Stimulated activated CD8-positive, alpha-beta memory T cell treated with anti-CD3 and anti-CD28 coated beads, Interleukin-15, amount 100 ng/mL, for 24 hours (primary cell): ENCODE measurements around the gene ESPL1.
"Not testable (repeated sequence)": the region's sequence is repeated elsewhere in the genome, so short reads cannot be mapped to it uniquely, and the experiment has no call there.

Source experiments
- DNase-seq: peaks from one replicate; pipeline ENCODE4 v3.0.0-alpha.2; 2020; ENCODE audit warnings: low read depth

ESPL1 gene

GRCh38 chr12:53299101-53299453 lies 31.0 kb downstream of the ESPL1 start:
- DNase-seq, result no peak

DNA sequence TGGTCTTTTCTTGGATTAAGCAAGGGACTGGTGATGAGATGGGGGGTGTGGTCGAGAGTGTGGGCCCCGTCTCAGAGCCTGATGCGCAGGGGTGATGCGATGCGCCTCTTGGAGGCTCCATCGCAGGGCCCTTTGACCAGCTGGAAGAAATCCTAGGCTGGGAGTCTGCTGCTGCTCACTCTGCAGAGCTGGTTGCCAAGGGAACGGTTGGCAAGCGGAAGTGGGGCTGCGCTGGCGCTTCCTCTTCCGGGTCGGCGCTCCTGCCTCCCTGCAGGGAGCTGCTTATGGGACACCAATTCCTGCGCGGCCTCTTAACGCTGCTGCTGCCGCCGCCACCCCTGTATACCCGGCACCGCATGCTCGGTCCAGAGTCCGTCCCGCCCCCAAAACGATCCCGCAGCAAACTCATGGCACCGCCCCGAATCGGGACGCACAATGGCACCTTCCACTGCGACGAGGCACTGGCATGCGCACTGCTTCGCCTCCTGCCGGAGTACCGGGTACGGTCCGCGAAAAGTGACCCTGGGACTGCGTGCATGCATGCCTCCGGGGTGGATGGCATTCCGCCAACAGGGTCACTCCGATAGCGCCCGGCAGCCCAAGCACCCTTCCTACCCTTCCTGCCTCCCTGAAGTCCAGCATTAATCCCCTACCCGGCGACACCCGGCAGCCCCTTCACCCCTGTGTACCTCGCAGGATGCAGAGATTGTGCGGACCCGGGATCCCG lies 31.5 kb downstream of the ESPL1 start, which contains the start of gene MYG1:
MYG1 (plus strand) TSS at position 242 of the 727 bp plus-strand sequence; CDS start at position 285, 43 bp downstream.
- peak; percentile 71 for DNase-seq

GRCh38 chr12:53300187-53300586 lies 32.1 kb downstream of the ESPL1 start:
- no peak for DNase-seq

- no peak for DNase-seq
These were observed 34.8 kb downstream of the ESPL1 start for GRCh38 chr12:53302903-53303302.

GRCh38 chr12:53306826-53307225 lies 38.7 kb downstream of the ESPL1 start:
- no peak for DNase-seq

- DNase-seq, result no peak
These were observed 40.2 kb downstream of the ESPL1 start for GRCh38 chr12:53308276-53308675.

GRCh38 chr12:53313996-53314395 lies 45.9 kb downstream of the ESPL1 start:
- DNase-seq, result no peak

DNA sequence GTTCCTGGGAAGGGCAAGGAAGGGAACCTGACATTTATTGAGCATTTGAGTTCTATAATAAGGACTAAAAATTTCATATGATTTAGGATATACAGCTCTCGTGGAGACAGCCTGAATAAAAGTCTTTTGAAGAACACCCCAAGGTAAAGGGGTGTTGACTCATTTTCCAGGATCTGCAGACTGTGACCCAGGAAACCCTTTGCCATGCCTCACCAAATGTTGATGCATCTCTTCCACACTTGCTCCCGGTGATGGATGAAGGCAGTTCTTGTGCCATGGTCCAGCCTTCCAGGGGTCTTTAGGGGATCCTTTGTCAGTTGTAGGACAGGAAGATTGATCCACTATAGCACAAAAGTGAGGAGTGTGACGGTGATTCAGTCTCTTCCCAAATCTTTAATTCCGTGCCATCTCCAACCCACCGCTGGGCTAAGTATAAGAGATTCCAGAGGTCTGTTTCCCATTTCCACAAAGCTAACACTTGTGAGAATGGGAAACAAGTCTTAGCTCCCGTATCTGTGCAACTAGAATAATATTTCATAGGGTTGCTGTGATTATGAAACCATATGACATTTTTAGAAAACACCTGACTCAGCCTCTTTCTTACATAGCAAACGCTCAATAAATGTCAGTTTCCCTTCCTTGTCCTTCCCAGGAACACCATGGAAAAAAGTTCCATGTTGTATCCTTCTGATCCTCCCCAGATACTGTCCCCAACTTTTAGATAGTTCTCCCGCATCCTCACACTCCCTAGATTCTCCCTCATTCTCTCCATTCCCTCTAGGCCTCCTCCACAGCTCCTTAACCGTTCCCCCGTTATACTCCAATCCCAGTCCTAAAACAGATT lies 52.5 kb downstream of the ESPL1 start:
- DNase-seq, result no peak

GRCh38 chr12:53324113-53324778 lies 56.1 kb downstream of the ESPL1 start:
- no peak for DNase-seq

DNA sequence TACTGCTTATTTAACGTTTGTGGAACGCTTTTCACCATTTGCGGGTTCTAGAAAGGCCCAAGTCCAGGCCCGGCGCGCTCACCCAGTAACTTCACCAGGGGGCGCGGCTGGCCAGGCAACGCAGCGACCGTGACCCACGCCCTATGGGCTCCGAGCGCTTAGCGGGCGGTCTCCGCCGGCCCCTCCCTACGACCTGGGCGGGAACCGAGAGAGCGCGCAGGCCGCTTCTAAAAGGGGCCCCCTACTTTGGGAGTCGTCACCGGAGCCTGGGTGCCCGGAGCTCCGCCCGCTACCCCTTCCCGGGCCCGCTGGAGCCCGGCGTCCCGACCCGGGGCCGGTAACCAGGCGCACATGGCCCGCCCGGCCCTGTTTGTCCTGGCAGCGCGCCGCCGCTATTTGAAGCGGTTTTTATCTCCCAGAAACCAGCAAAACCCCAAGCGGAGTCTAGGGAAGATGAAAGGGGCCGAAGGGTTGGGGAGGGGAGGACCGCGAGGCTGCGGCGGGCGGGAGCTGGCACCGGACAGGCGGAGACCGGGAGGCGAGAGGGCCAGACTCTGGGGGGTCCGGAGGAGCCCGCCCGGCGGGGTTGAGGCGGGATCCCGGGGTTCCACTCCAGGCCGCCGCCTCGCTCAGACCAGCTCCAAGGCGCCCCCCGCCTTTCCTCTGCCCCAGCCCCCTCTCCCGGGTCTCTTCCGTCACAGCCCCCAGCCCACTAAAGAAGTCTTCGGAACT lies 56.8 kb downstream of the ESPL1 start:
- DNase-seq, result peak; percentile 70

GRCh38 chr12:53325511-53326061 lies 57.5 kb downstream of the ESPL1 start:
- DNase-seq, result no peak

- no peak for DNase-seq
These were observed 58.5 kb downstream of the ESPL1 start for GRCh38 chr12:53326460-53327185.

DNA sequence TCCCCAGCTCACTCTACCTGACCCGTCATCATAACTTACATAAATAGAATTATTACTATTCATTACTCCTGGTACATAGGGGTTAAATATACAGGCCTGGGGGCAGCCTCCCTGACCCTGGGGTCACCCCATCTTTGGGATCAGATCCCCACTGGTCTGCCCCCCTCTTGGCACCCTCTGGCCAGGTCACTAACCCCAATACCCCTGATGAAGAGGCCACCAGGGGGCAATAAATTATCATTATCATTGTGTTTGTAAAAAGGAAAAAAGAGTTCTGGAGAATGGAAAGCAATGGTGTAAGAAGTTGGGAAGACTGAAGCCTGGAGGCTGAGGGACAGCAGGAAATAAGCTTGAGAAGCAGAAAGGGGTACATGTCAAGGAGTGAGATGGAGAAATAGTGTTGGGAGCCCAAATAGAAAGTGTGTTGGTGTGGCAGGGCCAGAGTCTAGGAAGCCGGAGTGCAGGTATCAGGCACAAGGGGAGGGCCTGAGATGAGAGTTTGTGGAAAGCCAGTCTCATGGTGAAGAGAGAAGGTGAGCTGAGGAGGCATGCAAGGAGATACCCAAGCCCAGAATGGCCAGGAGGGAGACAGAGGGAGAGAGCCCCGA lies 59.4 kb downstream of the ESPL1 start:
- no peak for DNase-seq

DNA sequence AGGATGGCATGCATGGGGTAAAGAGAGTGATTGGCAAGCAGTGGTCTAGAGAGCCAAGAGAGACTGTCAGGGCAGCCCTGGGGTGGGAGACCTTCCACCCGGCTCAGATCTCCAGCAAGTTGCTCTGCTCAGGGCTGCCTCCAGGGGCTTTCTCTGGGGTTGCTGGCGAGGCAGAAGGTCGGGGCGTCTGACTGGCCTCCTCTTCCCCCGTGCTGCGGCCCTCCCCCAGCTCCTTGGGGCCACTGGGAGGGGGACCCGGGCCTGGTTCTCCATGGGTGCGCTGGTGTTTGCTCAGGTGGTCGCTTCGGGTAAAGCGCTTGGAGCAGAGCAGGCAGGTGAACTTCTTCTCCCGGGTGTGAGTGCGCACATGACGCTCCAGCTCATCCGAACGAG lies 59.9 kb downstream of the ESPL1 start:
- DNase-seq, result no peak

GRCh38 chr12:53330671-53331070 lies 62.6 kb downstream of the ESPL1 start:
- DNase-seq, result no peak

- DNase-seq, result not testable (repeated sequence)
These were observed 64.2 kb downstream of the ESPL1 start for GRCh38 chr12:53332339-53332738.

DNA sequence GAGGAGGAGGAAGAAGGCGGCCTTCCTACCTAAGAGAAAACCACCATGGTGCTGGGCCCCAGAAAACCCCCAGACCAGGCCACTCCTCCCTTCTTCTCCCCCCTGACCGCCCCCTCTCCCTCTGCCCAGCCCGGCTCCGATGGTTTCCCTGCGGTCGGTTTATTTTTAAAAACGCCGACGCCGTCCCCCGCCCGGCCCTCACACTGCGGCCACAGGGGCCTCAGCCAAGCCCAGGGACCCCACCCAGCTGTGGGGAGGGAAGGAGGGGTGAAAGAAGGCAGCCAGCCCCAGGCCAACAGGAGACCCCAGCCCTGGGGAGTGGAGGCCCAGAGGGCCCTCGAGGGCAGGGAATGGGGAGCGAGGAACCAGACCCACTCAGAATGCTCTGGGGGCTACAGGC lies 64.6 kb downstream of the ESPL1 start:
- DNase-seq, result no peak

- no peak for DNase-seq
These were observed 65.2 kb downstream of the ESPL1 start for GRCh38 chr12:53333289-53333688.

DNA sequence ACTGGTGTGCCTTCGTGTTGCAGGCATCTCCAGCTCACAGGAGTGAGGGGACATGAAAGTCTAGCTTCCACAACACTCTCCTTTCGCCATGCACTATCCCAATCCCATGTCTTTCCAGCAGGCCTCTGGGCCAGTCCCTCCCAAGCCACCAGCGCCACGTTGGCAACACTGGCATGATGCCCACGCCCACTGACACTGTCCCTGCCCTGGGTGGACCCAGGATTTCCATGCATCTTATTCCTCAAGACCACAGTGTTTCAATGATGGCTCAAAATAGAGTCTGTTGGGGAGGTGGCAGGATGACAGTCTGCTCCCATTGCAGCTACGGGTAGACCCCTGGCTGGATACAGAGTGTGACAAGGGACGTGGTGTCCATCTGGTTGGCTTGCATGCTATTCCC lies 65.7 kb downstream of the ESPL1 start:
- no peak for DNase-seq

GRCh38 chr12:53334822-53335221 lies 66.7 kb downstream of the ESPL1 start:
- DNase-seq, result no peak
